H9 (cell line): Measurements from ENCODE around the gene HDC. TPM values are rescaled to one million over a fixed set of nuclear protein-coding genes. Genes with fewer than 3 reads are reported as not detected.

Source experiments
- DNase-seq: peaks from one replicate; pipeline ENCODE4 v3.0.0-alpha.2; 2017
- H2AFZ ChIP-seq: one replicate; pipeline ENCODE4 v1.6.1; 2013; ENCODE audit warnings: mild to moderate bottlenecking, low read length, control low read depth, moderate library complexity
- H2AK5ac ChIP-seq: 2 replicates; pipeline ENCODE4 v1.6.1; 2013; ENCODE audit warnings: low read length, control low read depth, mixed read lengths; ENCODE audit not compliant: insufficient read length
- H2BK120ac ChIP-seq: one replicate; pipeline ENCODE4 v1.6.1; 2013; ENCODE audit warnings: low read depth, mild to moderate bottlenecking, low read length, control low read depth, inconsistent platforms; ENCODE audit not compliant: poor library complexity, severe bottlenecking
- H2BK12ac ChIP-seq: 2 replicates; pipeline ENCODE4 v1.6.1; 2013; ENCODE audit warnings: low read length, control low read depth, mixed read lengths, low read depth; ENCODE audit not compliant: insufficient read length
- H2BK15ac ChIP-seq: 2 replicates; pipeline ENCODE4 v1.6.1; 2013; ENCODE audit warnings: low read depth, low read length, control low read depth
- H2BK20ac ChIP-seq: one replicate; pipeline ENCODE4 v1.6.1; 2013; ENCODE audit warnings: low read depth, mild to moderate bottlenecking, low read length, control low read depth, inconsistent platforms; ENCODE audit not compliant: poor library complexity, severe bottlenecking
- H2BK5ac ChIP-seq: 2 replicates; pipeline ENCODE4 v1.6.1; 2013; ENCODE audit warnings: low read length, control low read depth, mixed read lengths; ENCODE audit not compliant: insufficient read length
- H3K14ac ChIP-seq: 2 replicates; pipeline ENCODE4 v1.6.1; 2013; ENCODE audit warnings: low read length, control low read depth; ENCODE audit not compliant: insufficient read depth
- H3K18ac ChIP-seq: 2 replicates; pipeline ENCODE4 v1.6.1; 2013; ENCODE audit warnings: low read depth, mild to moderate bottlenecking, mixed read lengths, low read length, control low read depth; ENCODE audit not compliant: insufficient read length
- H3K23ac ChIP-seq: 2 replicates; pipeline ENCODE4 v1.6.1; 2013; ENCODE audit warnings: low read length, control low read depth, mixed read lengths, low read depth; ENCODE audit not compliant: insufficient read length
- H3K23me2 ChIP-seq: 2 replicates; pipeline ENCODE4 v1.6.1; 2013; ENCODE audit warnings: low read depth, mild to moderate bottlenecking, mixed read lengths, low read length, control low read depth; ENCODE audit not compliant: insufficient read length, poor library complexity, severe bottlenecking
- H3K27ac ChIP-seq: 2 replicates; pipeline ENCODE4 v1.5.1; 2013; ENCODE audit warnings: low read length, control low read depth, mixed read lengths, low read depth; ENCODE audit not compliant: insufficient read length
- H3K27me3 ChIP-seq: 2 replicates; pipeline ENCODE4 v1.6.1; 2013; ENCODE audit warnings: low read length, control low read depth, inconsistent platforms; ENCODE audit not compliant: insufficient read depth
- H3K4ac ChIP-seq: 2 replicates; pipeline ENCODE4 v1.6.1; 2013; ENCODE audit warnings: low read depth, mild to moderate bottlenecking, control low read depth, inconsistent platforms, low read length, moderate library complexity
- H3K4me1 ChIP-seq: 2 replicates; pipeline ENCODE4 v1.6.1; 2013; ENCODE audit warnings: low read length, control low read depth, inconsistent platforms; ENCODE audit not compliant: insufficient read depth
- H3K4me2 ChIP-seq: 2 replicates; pipeline ENCODE4 v1.6.1; 2013; ENCODE audit warnings: low read length, control low read depth, mixed read lengths; ENCODE audit not compliant: insufficient read length, insufficient read depth
- H3K56ac ChIP-seq: 2 replicates; pipeline ENCODE4 v1.6.1; 2013; ENCODE audit warnings: low read depth, mild to moderate bottlenecking, mixed read lengths, low read length, control low read depth; ENCODE audit not compliant: insufficient read length
- H3K79me1 ChIP-seq: 2 replicates; pipeline ENCODE4 v1.6.1; 2013; ENCODE audit warnings: low read depth, mild to moderate bottlenecking, moderate library complexity, low read length, control low read depth, inconsistent platforms; ENCODE audit not compliant: insufficient read depth, poor library complexity, severe bottlenecking
- H3K79me2 ChIP-seq: 2 replicates; pipeline ENCODE4 v1.6.1; 2013; ENCODE audit warnings: low read length, control low read depth, inconsistent platforms; ENCODE audit not compliant: insufficient read depth
- H3K9ac ChIP-seq: 2 replicates; pipeline ENCODE4 v1.6.1; 2013; ENCODE audit warnings: low read length, control low read depth, mixed read lengths; ENCODE audit not compliant: insufficient read length; ENCODE audit errors: extremely low read depth
- H3K9me3 ChIP-seq: one replicate; pipeline ENCODE4 v1.6.1; 2013; ENCODE audit warnings: low read depth, low read length, inconsistent platforms; ENCODE audit not compliant: control insufficient read depth
- H3T11ph ChIP-seq: one replicate; pipeline ENCODE4 v1.6.1; 2013; ENCODE audit warnings: mild to moderate bottlenecking, low read length, control low read depth, inconsistent platforms
- H4K20me1 ChIP-seq: one replicate; pipeline ENCODE4 v1.6.1; 2013; ENCODE audit not compliant: control insufficient read depth, insufficient read length, insufficient read depth
- H4K5ac ChIP-seq: 2 replicates; pipeline ENCODE4 v1.6.1; 2013; ENCODE audit warnings: low read depth, mild to moderate bottlenecking, mixed read lengths, low read length, control low read depth; ENCODE audit not compliant: insufficient read length
- H4K8ac ChIP-seq: replicated peaks from 2 replicates; pipeline ENCODE4 v1.6.1; 2013; ENCODE audit warnings: low read length, control low read depth, mixed read lengths, low read depth; ENCODE audit not compliant: insufficient read length
- H4K91ac ChIP-seq: 2 replicates; pipeline ENCODE4 v1.6.1; 2013; ENCODE audit warnings: low read depth, mild to moderate bottlenecking, moderate library complexity, mixed read lengths, low read length, control low read depth; ENCODE audit not compliant: insufficient read length
- H3K27ac Mint-ChIP-seq, 3 experiments: 2 replicates in 2 of 3; 3 replicates in 1 of 3; pipeline ENCODE4 v1.8.0; 2020 to 2021; ENCODE audit warnings: mixed read lengths in 3 of 3, mild to moderate bottlenecking in 1 of 3, moderate library complexity in 1 of 3
- H3K27me3 Mint-ChIP-seq: 2 replicates; pipeline ENCODE4 v1.8.0; 2021; ENCODE audit warnings: low read depth, mild to moderate bottlenecking, moderate library complexity, mixed read lengths
- H3K36me3 Mint-ChIP-seq, 3 experiments: 2 replicates in 2 of 3; 3 replicates in 1 of 3; pipeline ENCODE4 v1.8.0; 2020 to 2021; ENCODE audit warnings: low read depth in 3 of 3, mixed read lengths in 3 of 3; ENCODE audit not compliant: insufficient read depth in 1 of 3
- H3K4me1 Mint-ChIP-seq, 2 experiments: 2 replicates each; pipeline ENCODE4 v1.8.0; 2020; ENCODE audit warnings: mixed read lengths in 2 of 2
- H3K4me3 Mint-ChIP-seq, 2 experiments: 2 replicates in 1 of 2; 3 replicates in 1 of 2; pipeline ENCODE4 v1.8.0; 2020 to 2021; ENCODE audit warnings: mild to moderate bottlenecking in 2 of 2, mixed read lengths in 2 of 2, moderate library complexity in 1 of 2
- H3K9me3 Mint-ChIP-seq, 2 experiments: 2 replicates in 1 of 2; 3 replicates in 1 of 2; pipeline ENCODE4 v1.8.0; 2020; ENCODE audit warnings: mild to moderate bottlenecking in 2 of 2, mixed read lengths in 2 of 2, moderate library complexity in 1 of 2
- WGBS: extraction: QIAGEN DNeasy Blood & Tissue Kit; methylation state at CpG from one replicate; pipeline ENCODE4 v1.1.7; 2013; ENCODE audit warnings: missing lambda C conversion rate, low lambda C conversion rate, mixed read lengths; ENCODE audit not compliant: insufficient read length; ENCODE audit errors: extremely low coverage; 5-methylcytosine and 5-hydroxymethylcytosine counted together
- total RNA-seq: library from RNA; stranded (reverse); gene quantifications from 2 replicates; pipeline ENCODE4 v1.2.1, GENCODE V29; 2021
- TF ChIP-seq, protein P1 (sequence below): fragments of 200-600 bp; sonication (generic); conservative IDR thresholded peaks from 3 replicates; pipeline ENCODE4 v1.8.0; 2021; ENCODE audit warnings: antibody characterized with exemption, mild to moderate bottlenecking

HDC gene
- total RNA-seq, 1 experiment from 2014 or later, result not detected

DNA sequence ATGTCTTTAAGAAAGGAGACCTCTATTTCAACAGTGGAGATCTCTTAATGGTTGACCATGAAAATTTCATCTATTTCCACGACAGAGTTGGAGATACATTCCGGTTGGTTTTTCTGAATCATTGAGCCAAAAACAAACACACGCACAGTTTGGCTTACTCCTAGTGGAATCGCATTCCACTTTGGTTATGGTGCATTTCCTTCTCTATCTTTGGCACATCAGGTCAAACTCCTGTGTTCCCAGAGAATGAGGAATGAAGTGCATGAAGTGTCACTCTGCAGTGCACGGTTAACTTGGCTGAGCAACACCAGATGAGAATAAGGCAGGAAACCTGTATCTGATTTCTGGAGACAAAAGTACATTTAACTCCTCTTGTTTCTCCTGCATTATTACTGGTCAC, 38.5 kb downstream of the HDC start:
- TF ChIP-seq, protein P1, sequence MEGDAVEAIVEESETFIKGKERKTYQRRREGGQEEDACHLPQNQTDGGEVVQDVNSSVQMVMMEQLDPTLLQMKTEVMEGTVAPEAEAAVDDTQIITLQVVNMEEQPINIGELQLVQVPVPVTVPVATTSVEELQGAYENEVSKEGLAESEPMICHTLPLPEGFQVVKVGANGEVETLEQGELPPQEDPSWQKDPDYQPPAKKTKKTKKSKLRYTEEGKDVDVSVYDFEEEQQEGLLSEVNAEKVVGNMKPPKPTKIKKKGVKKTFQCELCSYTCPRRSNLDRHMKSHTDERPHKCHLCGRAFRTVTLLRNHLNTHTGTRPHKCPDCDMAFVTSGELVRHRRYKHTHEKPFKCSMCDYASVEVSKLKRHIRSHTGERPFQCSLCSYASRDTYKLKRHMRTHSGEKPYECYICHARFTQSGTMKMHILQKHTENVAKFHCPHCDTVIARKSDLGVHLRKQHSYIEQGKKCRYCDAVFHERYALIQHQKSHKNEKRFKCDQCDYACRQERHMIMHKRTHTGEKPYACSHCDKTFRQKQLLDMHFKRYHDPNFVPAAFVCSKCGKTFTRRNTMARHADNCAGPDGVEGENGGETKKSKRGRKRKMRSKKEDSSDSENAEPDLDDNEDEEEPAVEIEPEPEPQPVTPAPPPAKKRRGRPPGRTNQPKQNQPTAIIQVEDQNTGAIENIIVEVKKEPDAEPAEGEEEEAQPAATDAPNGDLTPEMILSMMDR, result no peak
- no peaks in the 10 kb centered on the region for H4K20me1 ChIP-seq
- no peak overlapping the region for H2BK20ac ChIP-seq
- no peak overlapping the region for H4K5ac ChIP-seq
- no peak overlapping the region for H2BK12ac ChIP-seq
- H3K23me2 ChIP-seq, result no peaks in the 10 kb centered on the region
- H3K4ac ChIP-seq, result no peak overlapping the region
- Mint-ChIP-seq H3K27me3 (no peaks in the 10 kb centered on the region), H3K4me3 (no peak overlapping the region), H3K36me3 (no peaks in the 10 kb centered on the region; a peak in 2 of 7 replicates), H3K27ac (no peak overlapping the region), H3K9me3 (no peaks in the 10 kb centered on the region), H3K4me1 (no peaks in the 10 kb centered on the region)
- H2BK15ac ChIP-seq, result no peak overlapping the region
- no peaks in the 10 kb centered on the region for H3K79me1 ChIP-seq
- WGBS, result no CpG with 5 or more reads among the region's 5 CpGs
- H4K91ac ChIP-seq, result no peak overlapping the region
- H2BK5ac ChIP-seq, result no peak overlapping the region
- no peak overlapping the region for H4K8ac ChIP-seq
- no peaks in the 10 kb centered on the region for H3K79me2 ChIP-seq
- H3K14ac ChIP-seq, result no peak overlapping the region; the same call in 1 of the 2 replicates
- no peak overlapping the region for H3K9ac ChIP-seq
- H2BK120ac ChIP-seq, result no peak overlapping the region
- no peak overlapping the region for H2AFZ ChIP-seq
- H2AK5ac ChIP-seq, result no peak overlapping the region
- no peak overlapping the region for H3K18ac ChIP-seq
- H3K4me2 ChIP-seq, result no peak overlapping the region
- no peak overlapping the region for H3K23ac ChIP-seq
- no peak overlapping the region for H3K27ac ChIP-seq
- DNase-seq, result no peak
- no peak overlapping the region for H3K56ac ChIP-seq
- no peaks in the 10 kb centered on the region for H3K9me3 ChIP-seq
- H3K27me3 ChIP-seq, result no peaks in the 10 kb centered on the region
- no peak overlapping the region for H3T11ph ChIP-seq
- no peaks in the 10 kb centered on the region for H3K4me1 ChIP-seq
